IPS DF 4.7 (cell line): ENCODE data around the gene RGMB.

ENCODE experiments used
- DNase-seq: peaks from one replicate; pipeline ENCODE4 v3.0.0-alpha.2; 2013; ENCODE audit warnings: low spot score; ENCODE audit errors: extremely low read depth

RGMB gene

GRCh38 chr5:98827161-98827560 lies 53.7 kb downstream of the RGMB start:
- DNase-seq = peak; percentile 22

GRCh38 chr5:98827588-98828284 lies 54.3 kb downstream of the RGMB start:
- no peak for DNase-seq

GRCh38 chr5:98836175-98836574 lies 62.7 kb downstream of the RGMB start:
- DNase-seq = no peak

- no peak for DNase-seq
Measured at GRCh38 chr5:98839469-98840383, 66.3 kb downstream of the RGMB start.

- DNase-seq = no peak
Measured at GRCh38 chr5:98840946-98841345, 67.5 kb downstream of the RGMB start.

- no peak for DNase-seq
Measured at GRCh38 chr5:98843481-98843880, 70.0 kb downstream of the RGMB start.

GRCh38 chr5:98844865-98845264 lies 71.4 kb downstream of the RGMB start:
- DNase-seq = no peak

- no peak for DNase-seq
Measured at GRCh38 chr5:98845878-98846277, 72.4 kb downstream of the RGMB start.
